NB4 (cell line): ENCODE data around the gene MBIP.

ENCODE experiments used
- DNase-seq: peaks from one replicate; pipeline ENCODE4 v3.0.0; 2010; ENCODE audit warnings: low read depth
- H3K4me3 ChIP-seq: one replicate; pipeline ENCODE4 v1.5.1; 2011; ENCODE audit warnings: mild to moderate bottlenecking, low read depth, low read length, moderate library complexity
- CTCF ChIP-seq: IDR thresholded peaks from one replicate; pipeline ENCODE4 v1.5.1; 2012; ENCODE audit warnings: low read depth, low read length
- MYC ChIP-seq: IDR thresholded peaks from 2 replicates; pipeline ENCODE4 v1.6.1; 2011; ENCODE audit warnings: low read depth, low read length
- POLR2A ChIP-seq: IDR thresholded peaks from 2 replicates; pipeline ENCODE4 v1.6.1; 2011; ENCODE audit warnings: mild to moderate bottlenecking; ENCODE audit not compliant: insufficient read length; ENCODE audit errors: extremely low read depth
- TF ChIP-seq, protein P1 (sequence below): IDR thresholded peaks from 2 replicates; pipeline ENCODE4 v1.6.1; 2011; ENCODE audit warnings: low read depth, low read length

The MBIP gene, protein sequence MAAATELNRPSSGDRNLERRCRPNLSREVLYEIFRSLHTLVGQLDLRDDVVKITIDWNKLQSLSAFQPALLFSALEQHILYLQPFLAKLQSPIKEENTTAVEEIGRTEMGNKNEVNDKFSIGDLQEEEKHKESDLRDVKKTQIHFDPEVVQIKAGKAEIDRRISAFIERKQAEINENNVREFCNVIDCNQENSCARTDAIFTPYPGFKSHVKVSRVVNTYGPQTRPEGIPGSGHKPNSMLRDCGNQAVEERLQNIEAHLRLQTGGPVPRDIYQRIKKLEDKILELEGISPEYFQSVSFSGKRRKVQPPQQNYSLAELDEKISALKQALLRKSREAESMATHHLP

DNA sequence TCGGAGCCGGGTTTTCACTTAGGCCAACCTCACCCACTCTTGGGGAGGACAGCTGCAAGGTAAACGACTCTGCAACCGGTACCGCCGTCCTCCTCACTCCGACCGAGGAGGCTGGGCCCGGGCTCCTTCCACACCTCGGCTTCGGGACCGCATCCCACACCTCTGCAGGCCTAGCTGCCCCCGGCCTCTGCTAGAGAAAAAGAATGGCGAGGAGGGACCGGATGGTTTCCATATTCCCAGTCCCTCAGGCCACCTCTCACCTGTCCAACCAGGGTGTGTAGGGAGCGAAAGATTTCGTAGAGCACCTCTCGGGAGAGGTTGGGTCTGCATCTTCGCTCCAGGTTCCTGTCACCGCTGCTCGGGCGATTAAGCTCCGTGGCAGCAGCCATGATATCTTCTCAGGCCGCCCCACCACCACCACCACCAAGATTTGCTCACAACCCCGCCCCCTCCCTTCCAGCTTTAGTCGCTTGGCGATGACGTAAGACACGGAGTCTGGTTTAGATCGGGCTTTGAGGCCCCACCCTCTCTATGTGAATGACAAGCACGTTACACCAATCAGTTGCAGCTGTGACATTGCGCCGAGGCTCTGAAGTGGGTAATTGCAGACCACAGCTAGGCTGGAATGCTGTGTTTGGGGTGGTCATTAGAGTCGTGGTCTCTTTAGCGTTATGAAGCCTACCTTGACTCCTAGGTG, at the start of gene MBIP:
TSS of gene MBIP (minus strand) at position 438 of the 697 bp plus-strand sequence. CDS start at position 389, 49 bp downstream.
- peak within 1 kb of the TSS; percentile 84 for H3K4me3 ChIP-seq
- TF ChIP-seq, protein P1, sequence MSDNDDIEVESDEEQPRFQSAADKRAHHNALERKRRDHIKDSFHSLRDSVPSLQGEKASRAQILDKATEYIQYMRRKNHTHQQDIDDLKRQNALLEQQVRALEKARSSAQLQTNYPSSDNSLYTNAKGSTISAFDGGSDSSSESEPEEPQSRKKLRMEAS, result no peak
- peak; percentile 62 for TF ChIP-seq POLR2A
- DNase-seq, result peak; percentile 96

- DNase-seq, result no peak
- TF ChIP-seq, protein P1, result no peak
- no peak for TF ChIP-seq MYC
- no peak for TF ChIP-seq POLR2A
- no peak for TF ChIP-seq CTCF
- H3K4me3 ChIP-seq, result no peak overlapping the region
These were observed 47.7 kb upstream of the MBIP start for GRCh38 chr14:36367985-36368774.

DNA sequence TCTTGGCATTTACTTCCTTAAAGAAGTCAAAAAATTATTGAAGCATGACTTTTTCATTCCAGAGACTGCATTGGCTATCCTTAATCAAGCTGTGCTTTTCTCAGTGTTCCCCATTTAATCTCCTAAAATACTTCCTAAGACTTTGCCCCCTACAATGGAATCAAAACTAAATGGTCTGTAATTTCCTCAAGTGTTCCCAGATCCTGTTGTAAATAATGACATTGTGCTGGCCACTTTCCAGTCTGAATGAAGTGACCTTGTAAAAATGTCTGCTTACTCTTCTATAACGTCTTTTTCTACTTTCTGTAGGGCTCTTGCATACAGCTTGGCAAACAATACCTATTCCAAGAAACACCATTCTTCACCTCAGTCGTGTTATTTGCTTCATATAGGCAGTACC, 45.3 kb upstream of the MBIP start:
- no peak for DNase-seq
- H3K4me3 ChIP-seq, result no peak overlapping the region
- TF ChIP-seq POLR2A (no peak), MYC (no peak), CTCF (no peak)
- TF ChIP-seq, protein P1, result no peak

- no peak overlapping the region for H3K4me3 ChIP-seq
- DNase-seq, result no peak
- TF ChIP-seq CTCF, result no peak
- TF ChIP-seq POLR2A, result no peak
- TF ChIP-seq, protein P1, result no peak
- TF ChIP-seq MYC, result no peak
These were observed 43.3 kb upstream of the MBIP start for GRCh38 chr14:36363704-36364103.

DNA sequence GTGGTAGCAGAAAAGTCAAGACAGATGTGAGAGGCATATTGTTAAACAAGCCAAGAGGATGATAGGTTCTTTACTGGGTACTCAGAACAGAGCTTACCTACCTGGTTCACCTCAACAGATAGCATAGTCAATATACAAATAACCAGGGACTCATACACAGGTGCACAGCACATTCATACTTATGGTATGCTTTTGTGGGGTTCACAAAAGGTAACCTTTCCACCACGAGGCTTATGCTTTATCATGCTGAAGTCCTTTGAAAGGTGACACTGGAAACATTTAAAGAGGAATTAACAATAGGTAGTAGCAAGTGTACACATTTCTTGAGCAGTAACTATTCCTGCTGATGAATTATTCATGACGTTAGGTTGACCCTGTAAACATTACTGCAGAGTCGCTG, 42.2 kb upstream of the MBIP start:
- DNase-seq, result no peak
- TF ChIP-seq CTCF (no peak), MYC (no peak)
- no peak overlapping the region for H3K4me3 ChIP-seq

GRCh38 chr14:36361210-36361853, 40.9 kb upstream of the MBIP start:
- TF ChIP-seq, protein P1, result no peak
- TF ChIP-seq CTCF, result no peak
- TF ChIP-seq POLR2A, result no peak
- no peak for TF ChIP-seq MYC
- no peak overlapping the region for H3K4me3 ChIP-seq
- DNase-seq, result peak; percentile 2
